GM19372 (cell line): ENCODE data around the gene AUTS2.

Source experiments
- ATAC-seq: cut with Tn5 transposase; IDR thresholded peaks from one replicate; pipeline ENCODE4 v1.9.1; 2021; ENCODE audit warnings: mild to moderate bottlenecking, low read depth, moderate library complexity; ENCODE audit not compliant: unreplicated experiment

AUTS2 gene

DNA sequence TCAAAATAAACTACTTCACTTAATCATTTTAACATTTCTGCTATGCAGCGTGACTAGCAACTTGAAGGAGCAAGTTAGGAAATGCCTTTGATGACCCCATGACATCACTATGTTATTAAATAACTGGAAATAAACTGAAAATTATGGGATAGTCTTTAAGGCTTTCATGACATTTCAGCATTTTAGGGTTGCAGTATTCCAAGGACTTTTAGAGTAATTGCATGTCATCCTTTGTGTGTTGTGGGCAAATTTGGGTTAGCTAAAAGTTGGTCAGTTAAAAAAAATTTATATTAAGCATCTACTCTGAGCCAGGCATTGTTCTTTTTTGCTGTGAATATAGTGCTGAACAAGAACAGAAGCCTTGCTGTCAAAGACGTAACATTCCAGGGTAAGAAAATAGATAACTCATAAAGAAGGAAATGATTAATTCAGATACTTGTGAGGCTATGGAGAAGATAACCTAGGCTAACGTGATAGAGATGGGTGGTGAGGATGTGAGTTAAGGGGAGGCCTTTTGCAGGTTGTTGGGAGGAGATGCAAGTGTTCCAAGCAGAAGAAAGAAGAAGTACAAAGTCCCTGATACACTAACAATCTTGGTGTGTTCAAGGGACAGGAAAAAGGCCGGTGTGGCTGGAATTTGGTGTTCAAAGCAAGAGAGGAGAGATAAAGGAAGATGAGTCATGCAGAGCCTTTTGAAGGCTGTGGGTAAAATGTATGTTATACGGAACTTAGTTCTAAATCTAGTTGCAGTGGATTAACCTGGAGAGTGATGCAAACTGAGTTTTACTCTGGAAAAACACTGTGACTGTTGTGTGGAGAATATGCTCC, 610.2 kb downstream of the AUTS2 start:
- no peak for ATAC-seq

DNA sequence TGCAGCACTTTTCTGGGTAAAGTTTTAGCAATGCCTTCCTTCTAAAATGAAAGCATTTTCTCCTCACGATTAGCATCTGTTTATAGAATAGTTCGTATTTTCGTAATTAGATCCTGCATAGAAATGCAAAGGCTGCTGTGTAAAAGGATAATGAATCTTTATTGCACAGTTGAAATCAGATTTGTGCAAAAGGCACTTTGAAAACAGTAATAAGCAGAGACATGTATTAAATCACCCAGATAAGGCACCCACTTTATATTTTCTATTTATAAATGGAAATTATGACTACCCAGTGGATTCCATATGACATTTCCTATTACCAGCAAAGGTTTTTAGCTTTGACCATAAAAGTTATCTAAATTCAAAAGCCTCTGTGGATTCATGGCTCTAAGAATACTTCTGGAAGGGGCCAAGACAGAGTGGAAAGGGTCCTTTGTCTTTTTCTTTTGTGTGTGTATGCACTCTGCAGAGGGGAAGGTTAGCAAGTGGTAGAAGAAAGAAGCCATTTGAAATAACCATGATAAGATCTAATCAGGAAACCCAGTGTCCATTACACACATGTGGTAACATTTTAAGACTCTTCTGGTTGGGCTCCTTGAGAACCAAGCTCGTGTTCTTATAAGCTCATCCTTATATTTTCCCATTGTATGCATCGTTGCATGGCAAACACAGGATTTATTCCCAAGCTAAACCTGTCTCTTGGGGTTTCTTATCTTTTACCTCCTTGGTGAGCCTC, 612.1 kb downstream of the AUTS2 start:
- no peak for ATAC-seq

DNA sequence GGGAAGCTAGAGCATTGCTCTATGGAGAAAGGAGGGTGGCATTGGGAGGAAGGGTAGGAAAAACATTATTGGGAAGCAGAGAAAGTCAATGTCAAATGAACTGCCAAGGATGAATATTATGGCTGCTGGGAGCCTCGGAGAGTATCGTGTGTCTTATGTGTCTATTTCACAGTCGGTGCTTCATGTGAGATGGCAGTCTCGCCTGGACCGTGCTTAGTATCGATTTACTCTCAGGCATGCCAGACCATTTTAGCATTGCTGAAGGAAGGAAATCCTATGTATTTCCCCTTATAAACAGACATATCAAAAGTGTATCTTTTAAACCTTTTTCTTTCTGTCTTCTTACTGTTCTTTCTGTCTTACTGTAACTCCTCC, 612.6 kb downstream of the AUTS2 start:
- no peak for ATAC-seq

DNA sequence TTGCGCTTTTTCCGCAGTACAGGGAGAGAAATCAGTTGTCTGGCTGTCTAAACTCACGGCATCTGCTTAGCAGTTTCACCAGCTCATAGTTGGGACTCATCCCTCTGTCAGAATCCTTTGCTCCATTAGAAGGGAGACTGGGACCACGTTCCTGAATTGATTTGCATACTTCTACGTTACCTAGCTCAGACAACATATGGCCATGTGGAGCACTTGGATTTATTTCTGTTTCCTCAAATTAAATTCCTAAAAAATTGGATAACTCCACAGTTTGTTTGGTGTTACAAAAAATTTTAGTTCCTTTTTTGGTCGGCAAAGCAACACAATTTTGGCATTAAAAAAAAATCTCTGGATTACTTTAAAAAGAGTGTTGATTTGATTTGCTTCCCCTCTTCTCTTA, 614.0 kb downstream of the AUTS2 start:
- ATAC-seq: no peak

DNA sequence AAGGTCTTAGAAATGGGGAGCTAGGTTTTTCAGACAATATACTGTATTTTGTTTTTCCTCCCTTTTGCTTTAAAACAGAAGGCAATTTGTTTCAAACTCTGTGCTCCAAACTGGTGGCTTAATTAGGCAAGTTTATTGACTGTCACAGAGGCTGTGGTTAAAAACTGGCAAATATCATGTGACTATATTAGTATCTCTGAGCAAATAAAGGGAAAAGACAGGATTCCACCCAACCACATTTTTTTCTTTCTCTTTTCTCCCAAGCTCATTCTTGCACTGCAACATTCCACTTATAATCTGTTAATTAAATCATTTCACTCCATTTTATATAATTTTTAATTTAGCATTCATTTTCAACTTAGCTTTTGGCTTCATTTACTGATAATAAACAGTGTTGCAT, 615.8 kb downstream of the AUTS2 start:
- no peak for ATAC-seq

DNA sequence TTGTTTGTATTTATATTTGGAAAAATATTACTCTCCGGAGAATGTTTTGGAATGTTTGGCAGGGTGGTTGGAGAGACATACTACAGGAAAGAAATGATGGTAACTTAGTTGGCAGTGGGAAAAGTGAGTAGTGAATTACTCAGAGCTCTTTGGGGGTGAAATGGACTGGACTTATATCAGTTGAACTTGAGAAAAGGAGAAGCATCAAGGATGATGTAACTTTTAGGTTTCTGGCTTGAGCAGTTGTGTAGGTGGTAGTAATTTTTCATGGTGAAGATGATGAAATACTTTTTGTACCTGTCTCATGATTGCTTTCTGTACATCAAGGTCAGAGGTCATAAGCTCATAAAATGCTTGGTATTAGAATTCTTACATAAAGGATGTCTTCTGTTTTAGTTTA, 617.2 kb downstream of the AUTS2 start:
- ATAC-seq: no peak

DNA sequence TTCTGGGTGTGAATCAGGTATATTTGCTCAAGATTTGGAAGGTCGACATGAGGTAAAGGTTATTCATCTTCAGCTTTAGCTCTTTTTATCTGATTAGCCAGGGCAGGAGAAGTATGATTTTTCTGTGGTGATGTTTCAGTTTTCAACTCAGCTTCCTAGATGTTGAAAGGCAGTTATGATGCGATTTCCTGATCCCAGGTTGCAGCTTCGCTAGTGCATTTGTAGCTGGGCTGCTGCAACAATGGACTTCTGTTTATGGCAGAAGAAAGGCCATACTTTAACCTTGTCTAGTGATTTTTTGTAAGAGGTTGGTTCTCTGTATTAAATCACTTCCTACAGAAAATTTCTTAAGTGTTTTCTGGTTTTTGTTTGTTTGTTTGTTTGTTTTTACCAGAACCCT, 619.3 kb downstream of the AUTS2 start:
- ATAC-seq: no peak

DNA sequence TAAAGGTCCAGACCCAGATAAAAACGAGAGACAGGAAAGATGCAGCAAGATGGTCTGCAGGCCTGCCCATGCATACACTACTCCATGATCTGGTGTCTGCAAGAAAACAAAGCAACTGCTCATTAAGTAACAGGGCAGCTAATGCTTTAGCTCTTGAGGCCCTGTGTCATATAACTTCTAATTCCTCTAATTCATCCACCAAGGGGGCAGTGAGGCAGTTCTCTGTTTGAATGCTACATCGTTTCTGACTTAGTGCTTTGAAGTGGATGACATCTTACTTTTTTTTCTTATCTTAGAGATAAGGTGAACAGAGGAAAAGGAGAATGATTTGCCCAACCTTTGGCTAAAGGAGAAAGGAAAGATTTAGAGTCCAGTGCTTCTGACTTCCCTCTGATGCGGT, 619.7 kb downstream of the AUTS2 start:
- ATAC-seq: no peak

DNA sequence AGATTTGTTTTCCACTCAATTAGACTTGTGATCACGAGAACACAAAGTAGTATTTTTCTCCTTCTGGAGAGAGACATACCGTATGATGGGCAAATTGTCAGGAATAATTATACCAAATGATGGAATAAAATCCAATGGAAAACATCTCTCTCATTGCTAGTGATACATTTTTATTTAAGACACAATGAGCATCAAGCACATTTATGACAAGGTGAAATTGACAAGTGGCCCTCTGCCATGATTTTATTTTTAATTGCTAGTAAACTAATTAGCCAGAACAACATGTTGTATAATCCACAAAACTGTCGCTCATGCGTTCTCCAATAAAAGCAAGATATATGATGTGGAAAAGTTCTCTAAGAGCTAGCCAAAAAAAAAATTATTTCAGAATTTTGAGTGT, 620.8 kb downstream of the AUTS2 start:
- ATAC-seq: no peak

DNA sequence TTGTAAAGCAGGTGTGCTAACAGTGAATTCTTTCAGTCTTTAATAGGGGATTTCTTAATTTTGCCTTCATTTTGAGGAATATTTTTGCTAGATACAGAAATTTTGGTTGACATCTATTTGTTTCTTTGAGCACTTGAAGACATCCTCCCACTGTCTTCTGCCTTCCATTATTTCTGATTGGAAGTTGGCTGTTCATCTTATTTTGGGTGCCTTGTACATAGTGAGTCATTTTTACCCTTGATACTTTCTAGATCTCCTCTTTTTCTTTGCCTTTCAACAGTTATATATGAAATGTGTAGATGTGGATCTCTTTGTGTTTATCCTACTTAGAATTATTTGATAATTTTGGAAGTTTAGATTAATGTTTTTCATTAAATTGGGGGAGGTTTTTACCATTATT, 631.0 kb downstream of the AUTS2 start:
- ATAC-seq: no peak

DNA sequence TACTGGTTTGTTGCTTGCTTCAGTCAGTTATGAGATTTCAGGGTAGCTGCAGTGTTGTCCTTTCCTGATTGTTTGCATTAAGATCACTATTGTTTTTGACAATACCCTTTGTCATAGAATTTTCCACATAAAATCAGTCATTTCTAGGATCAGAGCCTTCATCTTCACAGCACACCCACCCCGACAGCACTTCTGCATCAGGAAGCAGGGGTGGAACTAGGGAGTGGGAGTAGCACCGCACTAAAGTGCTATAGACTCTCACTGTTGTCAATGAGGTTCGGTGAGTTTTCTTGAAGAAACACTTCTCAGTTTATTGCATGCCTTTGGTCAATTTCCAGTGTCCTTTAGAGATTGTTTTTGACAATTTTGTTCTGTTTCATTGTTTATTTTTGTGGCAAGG, 632.5 kb downstream of the AUTS2 start:
- no peak for ATAC-seq

DNA sequence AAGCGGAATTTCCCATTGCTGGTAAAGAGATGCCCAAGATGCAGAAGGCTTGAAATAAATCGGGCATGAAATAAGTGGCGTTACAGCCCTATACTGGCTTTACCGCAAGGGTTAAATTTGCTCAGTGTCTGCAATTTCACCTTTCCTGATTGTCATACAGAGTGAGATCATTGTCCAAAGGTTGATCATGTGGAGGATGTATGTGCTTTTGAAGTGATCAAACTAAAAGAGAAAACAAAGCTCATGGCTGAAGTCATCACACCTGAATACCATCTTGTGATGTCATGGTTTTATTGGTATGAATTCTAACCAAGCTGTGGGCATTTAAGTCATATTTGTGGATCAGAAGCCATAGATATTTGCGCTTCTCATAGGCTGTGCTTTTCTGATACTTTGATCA, 635.5 kb downstream of the AUTS2 start:
- no peak for ATAC-seq

DNA sequence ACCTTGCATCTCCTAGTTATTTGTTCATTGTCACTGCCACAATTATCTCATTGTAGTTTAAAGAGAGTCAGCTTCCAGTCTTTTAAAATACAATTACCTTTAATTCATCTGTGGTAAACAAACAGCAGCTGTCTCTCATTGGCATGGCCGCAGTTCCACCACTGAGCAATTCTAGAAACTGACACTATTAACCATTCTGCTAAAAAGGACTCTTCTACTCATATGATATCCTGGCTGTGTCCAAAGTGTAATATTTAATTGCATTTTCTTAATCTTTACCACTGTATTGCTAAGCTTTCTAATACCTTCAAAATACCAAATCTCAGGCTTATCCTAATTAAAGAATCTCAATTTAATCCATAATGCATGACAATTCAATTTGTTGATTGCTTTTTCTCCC, 639.0 kb downstream of the AUTS2 start:
- no peak for ATAC-seq

DNA sequence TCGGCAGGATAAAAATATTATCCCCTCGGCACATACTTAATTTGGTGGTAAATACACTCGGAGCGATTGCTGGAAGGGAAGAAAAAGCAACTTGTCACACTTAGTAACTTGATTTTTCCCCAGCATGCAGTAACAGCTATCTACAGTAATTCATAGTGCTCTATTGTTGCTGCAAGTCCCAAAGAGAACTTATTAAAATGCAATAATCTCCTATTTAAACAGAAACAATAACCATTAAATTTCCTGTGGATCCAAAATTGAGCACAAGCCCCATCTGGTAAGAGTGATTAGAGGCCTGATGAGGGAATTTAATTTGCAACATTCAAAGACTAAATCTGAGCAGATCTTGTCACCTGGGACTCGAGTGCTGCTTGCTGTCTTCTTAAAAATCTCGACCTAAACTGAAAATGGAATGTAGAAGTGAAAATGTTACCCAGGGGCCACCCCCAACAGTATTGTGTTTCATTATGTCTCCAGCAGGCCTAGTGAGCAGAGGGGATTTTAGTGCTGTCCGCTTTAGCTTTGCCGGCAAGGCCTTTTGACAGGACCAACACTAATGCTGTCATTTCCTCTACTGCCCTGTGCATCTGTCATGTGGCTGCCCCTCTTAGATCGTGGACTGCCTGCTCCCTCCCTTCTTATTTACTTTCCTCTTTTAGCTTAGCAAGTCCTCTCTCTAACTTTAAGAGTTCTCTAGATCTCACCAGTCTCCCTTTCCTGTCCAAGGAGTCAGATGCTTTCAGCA, 639.7 kb downstream of the AUTS2 start:
- peak; percentile 100 for ATAC-seq

DNA sequence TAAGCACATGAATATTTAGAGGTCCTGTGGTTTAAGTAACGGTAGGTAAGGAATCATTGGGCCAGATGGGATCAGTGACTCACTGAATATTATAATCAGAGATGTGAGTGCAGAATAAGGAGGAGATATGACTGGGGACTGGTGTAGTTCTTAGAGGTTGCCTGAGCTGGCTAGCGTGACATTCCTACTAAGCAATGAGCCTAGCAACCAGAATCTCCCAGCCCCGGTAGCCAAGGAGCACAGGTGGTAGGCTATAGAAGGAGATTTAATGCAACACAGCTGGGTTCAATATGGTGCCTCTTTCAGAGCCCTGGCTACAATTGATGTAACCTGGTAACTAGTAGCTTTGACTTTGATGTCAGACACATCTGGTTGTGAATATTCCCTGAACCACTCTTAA, 641.6 kb downstream of the AUTS2 start:
- no peak for ATAC-seq

DNA sequence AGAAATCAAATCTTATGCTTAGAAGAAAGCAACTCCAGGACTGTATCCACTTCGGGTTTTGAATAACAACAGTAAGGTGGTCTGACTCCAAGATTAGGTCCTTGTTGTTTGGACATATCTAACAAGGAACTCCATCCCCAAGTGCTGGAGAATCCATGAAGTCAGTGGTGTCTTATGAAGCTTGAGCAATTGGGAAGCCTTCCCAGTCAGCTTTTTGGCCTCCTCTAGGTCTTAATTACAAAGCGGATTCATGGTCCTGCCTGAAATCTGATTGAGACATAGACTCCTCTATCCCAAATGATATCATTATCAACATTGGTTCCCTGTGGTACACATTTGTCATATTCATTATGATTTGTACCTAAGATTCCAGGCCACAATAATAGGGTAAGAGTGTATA, 642.6 kb downstream of the AUTS2 start:
- no peak for ATAC-seq

DNA sequence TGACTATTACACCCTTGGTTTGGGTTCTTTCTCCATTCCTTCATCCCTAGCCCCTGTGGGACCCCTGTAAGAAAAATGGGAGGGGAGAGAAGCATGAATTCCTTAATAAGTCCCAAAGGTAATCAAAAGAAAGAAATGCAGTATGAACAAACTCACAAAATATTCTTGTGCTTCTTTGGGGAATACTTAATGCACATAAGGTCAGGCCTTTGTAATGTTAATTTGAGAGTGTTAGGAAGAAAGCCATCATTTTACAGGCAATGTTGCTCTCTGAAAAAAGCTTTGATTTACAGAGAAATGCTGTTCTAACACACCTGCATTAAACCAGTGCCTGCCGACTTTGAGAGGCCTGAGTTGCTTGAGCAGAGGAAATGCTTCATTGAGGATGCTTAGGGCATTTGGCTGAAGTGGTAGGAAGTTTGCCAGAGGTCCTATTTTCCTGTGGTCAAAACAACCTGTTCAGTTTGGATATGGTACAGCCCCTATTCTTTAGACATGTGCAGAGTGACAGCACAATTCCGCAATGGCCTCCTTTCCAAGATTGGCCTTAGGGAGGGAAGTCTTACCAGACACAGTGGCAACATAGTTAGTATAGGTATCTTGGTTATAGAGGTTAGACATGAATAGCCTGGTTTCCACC, 643.4 kb downstream of the AUTS2 start:
- ATAC-seq: no peak

DNA sequence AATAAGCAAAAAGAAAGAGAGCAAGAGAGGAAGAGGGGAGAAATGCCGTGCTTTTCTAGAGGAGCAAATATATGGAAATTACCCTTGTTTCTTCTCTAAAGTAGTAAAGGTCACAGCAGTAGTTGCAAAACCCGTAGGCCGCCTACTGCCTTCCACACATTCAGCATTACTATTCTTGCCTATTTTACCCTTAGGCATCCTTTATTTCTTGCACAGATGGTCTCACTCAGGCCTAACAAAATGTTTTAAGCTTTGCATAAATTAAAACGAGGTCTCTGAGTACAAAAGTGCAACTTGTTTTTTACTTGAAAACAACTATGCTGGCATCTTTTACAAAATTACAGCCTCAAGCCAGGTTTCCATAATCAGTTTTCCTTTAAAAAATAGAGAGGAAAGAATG, 644.6 kb downstream of the AUTS2 start:
- ATAC-seq: no peak

DNA sequence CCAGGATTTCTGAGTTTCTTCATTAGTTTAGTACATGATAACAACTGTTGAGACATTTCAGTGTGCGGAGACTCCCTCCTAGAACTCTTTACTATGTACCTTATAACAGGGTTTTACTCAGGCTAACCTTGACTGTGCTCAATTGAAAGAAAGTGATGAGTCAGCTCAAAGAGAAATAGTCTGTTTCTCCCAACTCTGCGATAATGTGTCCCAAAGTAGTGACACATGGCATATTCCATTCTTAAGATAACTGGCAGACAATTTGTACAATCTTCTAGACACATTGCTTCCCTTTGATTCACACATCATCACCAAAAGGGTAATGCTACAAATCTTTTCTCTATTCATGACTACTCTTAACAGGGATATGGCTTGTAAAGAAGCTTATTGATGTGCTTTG, 645.2 kb downstream of the AUTS2 start:
- no peak for ATAC-seq

DNA sequence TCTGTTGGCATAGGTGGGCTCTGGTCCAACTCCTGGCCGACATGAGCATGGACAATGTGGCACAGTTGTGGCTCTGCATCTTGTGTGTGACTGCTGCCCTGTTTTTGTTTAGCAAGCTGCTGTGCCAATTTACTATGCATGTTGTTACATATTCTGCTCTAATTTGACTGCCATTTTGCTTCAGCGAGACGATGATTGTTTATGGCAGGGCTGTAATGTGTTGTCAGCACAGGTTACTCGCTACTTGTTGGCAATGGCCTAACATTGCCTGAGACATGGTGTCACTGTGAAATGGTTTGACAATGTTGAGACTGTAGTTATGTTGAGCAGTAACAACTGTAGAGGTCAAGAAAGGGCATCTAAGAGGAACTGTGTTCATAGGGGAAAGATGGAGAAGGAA, 659.6 kb downstream of the AUTS2 start:
- ATAC-seq: no peak

DNA sequence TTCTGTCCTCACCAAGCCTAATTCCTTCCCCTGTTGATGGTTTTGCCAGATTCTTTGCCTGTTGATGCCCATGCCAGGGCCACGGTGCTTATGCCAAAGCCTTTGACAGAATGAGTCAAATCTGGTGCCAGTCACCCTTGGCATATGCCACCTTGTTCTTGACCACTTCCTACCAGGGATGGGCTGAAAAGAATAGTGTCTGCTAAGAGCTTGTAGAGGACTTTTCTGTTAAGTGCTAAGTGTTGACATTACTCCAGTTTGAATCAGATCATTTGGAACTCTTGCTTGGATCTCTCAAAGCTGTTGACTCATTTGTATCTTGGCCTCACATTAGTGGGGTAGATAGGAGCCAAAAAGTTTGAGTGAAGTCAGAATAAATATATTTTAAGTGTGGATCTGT, 661.2 kb downstream of the AUTS2 start:
- no peak for ATAC-seq
